Measurements from ENCODE around the gene SARDH.
"Not testable (repeated sequence)": the region's sequence is repeated elsewhere in the genome, so short reads cannot be mapped to it uniquely, and the experiment has no call there.

Gene SARDH

GRCh38 chr9:133681658-133682306, 56.4 kb downstream of the SARDH start:
- Histone ChIP-seq H3K4me1 (ENCODE audit: control insufficient read depth in 1 of 2, insufficient read depth in 2 of 2, low read length in 2 of 2) (peaks cover 13 to 14% of the 10 kb centered on the region in 2 donors), H3K27ac (ENCODE audit: low read depth, low read length) (no peak overlapping the region), H3K4me3 (ENCODE audit: low read depth in 1 of 2, low read length in 2 of 2) (no peak overlapping the region), H3K9ac (ENCODE audit: low read depth in 1 of 2, low read length in 2 of 2) (no peak overlapping the region), H3K36me3 (ENCODE audit: control insufficient read depth in 1 of 2, insufficient read depth in 2 of 2, low read length in 2 of 2) (no peaks in the 10 kb centered on the region), H3K9me3 (ENCODE audit: control insufficient read depth in 1 of 2, low read length in 2 of 2) (no peaks in the 10 kb centered on the region), H3K27me3 (ENCODE audit: control insufficient read depth in 1 of 2, insufficient read depth in 2 of 2, low read length in 2 of 2) (no peaks in the 10 kb centered on the region)

DNA sequence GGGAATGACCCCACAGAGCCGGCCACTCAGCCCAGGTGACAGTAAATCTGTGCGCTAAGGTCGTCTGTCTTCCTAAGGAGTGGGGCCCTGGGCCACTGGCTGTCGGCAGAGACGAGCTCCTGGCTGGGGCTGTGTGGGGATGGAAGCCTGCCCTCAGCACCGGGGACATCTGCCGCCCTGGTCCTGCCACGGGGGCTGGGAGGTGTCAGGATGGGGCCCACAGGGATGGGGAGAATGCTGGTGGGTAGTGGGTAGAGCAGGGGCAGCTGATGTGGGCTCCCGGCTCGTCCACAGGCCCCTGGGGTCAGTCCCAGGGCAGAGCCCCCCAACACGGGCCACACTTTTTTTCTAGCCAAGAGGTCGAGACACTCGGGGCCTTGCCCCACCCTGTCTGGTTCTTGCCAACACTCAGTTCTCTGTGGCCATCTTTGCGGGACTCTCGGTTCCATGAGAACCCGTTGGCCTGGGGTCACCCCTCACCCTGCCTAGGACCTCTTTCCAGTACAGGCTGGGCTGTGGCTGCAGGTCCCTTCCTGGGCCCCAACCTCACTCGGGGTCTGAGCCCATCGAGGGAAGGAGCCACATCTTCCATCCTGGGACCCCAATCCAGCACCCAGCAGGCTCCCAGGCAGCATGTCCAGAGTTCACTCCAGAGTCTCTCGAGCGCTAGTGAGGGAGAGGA, 57.0 kb downstream of the SARDH start:
- H3K9me3 ChIP-seq (ENCODE audit: control insufficient read depth in 1 of 2, low read length in 2 of 2) = no peaks in the 10 kb centered on the region
- H3K4me3 ChIP-seq (ENCODE audit: low read depth in 1 of 2, low read length in 2 of 2) = no peak overlapping the region
- peaks cover 13 to 14% of the 10 kb centered on the region in 2 donors for H3K4me1 ChIP-seq (ENCODE audit: control insufficient read depth in 1 of 2, insufficient read depth in 2 of 2, low read length in 2 of 2)
- no peaks in the 10 kb centered on the region for H3K27me3 ChIP-seq (ENCODE audit: control insufficient read depth in 1 of 2, insufficient read depth in 2 of 2, low read length in 2 of 2)
- no peaks in the 10 kb centered on the region for H3K36me3 ChIP-seq (ENCODE audit: control insufficient read depth in 1 of 2, insufficient read depth in 2 of 2, low read length in 2 of 2)
- H3K27ac ChIP-seq (ENCODE audit: low read depth, low read length) = no peak overlapping the region
- no peak overlapping the region for H3K9ac ChIP-seq (ENCODE audit: low read depth in 1 of 2, low read length in 2 of 2)

DNA sequence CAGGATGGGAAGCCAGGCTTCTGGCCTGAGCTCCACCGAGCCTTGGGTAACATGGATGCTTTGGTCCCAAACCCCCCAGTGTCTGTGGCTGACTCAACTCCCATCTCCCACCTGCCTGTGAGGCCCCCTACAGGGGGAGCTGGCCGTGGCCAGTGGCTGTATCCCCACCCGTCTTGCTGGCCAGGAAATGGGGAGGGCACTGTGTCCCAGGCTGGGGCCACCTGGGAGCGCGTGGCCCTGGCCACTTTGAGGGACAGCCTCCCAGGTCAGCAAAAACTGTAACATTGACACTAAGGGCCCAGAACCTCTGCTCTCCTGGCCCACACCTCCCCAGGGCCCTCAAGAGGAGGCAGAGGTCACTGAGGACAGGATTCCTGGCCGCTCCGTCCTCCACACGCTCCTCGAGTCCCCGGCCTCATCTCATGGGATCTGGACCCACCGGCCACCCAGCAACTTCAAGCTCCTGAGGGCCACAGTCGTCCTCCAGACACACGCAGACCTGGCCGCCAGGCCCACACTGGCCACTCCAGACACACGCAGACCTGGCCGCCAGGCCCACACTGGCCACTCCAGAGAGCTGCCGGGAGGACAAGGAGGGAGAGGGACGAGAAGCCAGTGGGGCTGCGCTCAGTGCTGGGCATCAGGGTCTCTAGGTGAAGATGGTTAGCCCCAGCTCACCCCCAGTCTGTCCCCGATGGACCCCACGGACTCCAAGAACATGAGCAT, 57.7 kb downstream of the SARDH start:
- no peak overlapping the region for H3K4me3 ChIP-seq (ENCODE audit: low read depth in 1 of 2, low read length in 2 of 2)
- peaks cover 13 to 14% of the 10 kb centered on the region in 2 donors for H3K4me1 ChIP-seq (ENCODE audit: control insufficient read depth in 1 of 2, insufficient read depth in 2 of 2, low read length in 2 of 2)
- H3K9me3 ChIP-seq (ENCODE audit: control insufficient read depth in 1 of 2, low read length in 2 of 2) = no peaks in the 10 kb centered on the region
- H3K27me3 ChIP-seq (ENCODE audit: control insufficient read depth in 1 of 2, insufficient read depth in 2 of 2, low read length in 2 of 2) = no peaks in the 10 kb centered on the region
- H3K9ac ChIP-seq (ENCODE audit: low read depth in 1 of 2, low read length in 2 of 2) = no peak overlapping the region
- no peak overlapping the region for H3K27ac ChIP-seq (ENCODE audit: low read depth, low read length)
- no peaks in the 10 kb centered on the region for H3K36me3 ChIP-seq (ENCODE audit: control insufficient read depth in 1 of 2, insufficient read depth in 2 of 2, low read length in 2 of 2)

- Histone ChIP-seq H3K9me3 (ENCODE audit: control insufficient read depth in 1 of 2, low read length in 2 of 2) (no peaks in the 10 kb centered on the region), H3K4me3 (ENCODE audit: low read depth in 1 of 2, low read length in 2 of 2) (no peak overlapping the region), H3K27me3 (ENCODE audit: control insufficient read depth in 1 of 2, insufficient read depth in 2 of 2, low read length in 2 of 2) (no peaks in the 10 kb centered on the region), H3K27ac (ENCODE audit: low read depth, low read length) (no peak overlapping the region), H3K9ac (ENCODE audit: low read depth in 1 of 2, low read length in 2 of 2) (no peak overlapping the region), H3K4me1 (ENCODE audit: control insufficient read depth in 1 of 2, insufficient read depth in 2 of 2, low read length in 2 of 2) (peaks cover 10 to 13% of the 10 kb centered on the region in 2 donors), H3K36me3 (ENCODE audit: control insufficient read depth in 1 of 2, insufficient read depth in 2 of 2, low read length in 2 of 2) (no peaks in the 10 kb centered on the region)
These were observed 58.6 kb downstream of the SARDH start for GRCh38 chr9:133679466-133680061.

DNA sequence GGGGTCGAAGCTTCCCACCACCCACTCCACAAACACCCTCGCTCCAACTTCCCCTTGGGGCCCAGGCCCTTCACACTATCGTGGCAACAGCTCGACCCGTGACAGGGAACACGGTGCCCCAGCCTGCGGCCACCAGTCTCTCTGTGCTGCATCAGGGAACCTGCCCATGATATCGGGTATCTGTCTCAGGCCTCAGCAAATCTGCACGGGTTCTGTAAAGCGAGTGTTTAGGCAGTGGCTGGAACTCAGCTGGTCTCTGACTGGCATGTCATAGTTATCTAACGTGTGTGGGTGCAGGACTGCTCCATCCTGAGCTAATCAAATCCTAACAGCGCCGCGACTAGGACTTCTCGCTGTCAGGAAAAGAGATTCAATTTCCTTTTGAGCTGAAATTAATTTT, 59.1 kb downstream of the SARDH start:
- H3K36me3 ChIP-seq (ENCODE audit: control insufficient read depth in 1 of 2, insufficient read depth in 2 of 2, low read length in 2 of 2) = no peaks in the 10 kb centered on the region
- no peak overlapping the region for H3K9ac ChIP-seq (ENCODE audit: low read depth in 1 of 2, low read length in 2 of 2)
- H3K9me3 ChIP-seq (ENCODE audit: control insufficient read depth in 1 of 2, low read length in 2 of 2) = no peaks in the 10 kb centered on the region
- H3K4me1 ChIP-seq (ENCODE audit: control insufficient read depth in 1 of 2, insufficient read depth in 2 of 2, low read length in 2 of 2) = peaks cover 5 to 8% of the 10 kb centered on the region in 2 donors
- H3K4me3 ChIP-seq (ENCODE audit: low read depth in 1 of 2, low read length in 2 of 2) = no peak overlapping the region
- no peak overlapping the region for H3K27ac ChIP-seq (ENCODE audit: low read depth, low read length)
- H3K27me3 ChIP-seq (ENCODE audit: control insufficient read depth in 1 of 2, insufficient read depth in 2 of 2, low read length in 2 of 2) = no peaks in the 10 kb centered on the region

DNA sequence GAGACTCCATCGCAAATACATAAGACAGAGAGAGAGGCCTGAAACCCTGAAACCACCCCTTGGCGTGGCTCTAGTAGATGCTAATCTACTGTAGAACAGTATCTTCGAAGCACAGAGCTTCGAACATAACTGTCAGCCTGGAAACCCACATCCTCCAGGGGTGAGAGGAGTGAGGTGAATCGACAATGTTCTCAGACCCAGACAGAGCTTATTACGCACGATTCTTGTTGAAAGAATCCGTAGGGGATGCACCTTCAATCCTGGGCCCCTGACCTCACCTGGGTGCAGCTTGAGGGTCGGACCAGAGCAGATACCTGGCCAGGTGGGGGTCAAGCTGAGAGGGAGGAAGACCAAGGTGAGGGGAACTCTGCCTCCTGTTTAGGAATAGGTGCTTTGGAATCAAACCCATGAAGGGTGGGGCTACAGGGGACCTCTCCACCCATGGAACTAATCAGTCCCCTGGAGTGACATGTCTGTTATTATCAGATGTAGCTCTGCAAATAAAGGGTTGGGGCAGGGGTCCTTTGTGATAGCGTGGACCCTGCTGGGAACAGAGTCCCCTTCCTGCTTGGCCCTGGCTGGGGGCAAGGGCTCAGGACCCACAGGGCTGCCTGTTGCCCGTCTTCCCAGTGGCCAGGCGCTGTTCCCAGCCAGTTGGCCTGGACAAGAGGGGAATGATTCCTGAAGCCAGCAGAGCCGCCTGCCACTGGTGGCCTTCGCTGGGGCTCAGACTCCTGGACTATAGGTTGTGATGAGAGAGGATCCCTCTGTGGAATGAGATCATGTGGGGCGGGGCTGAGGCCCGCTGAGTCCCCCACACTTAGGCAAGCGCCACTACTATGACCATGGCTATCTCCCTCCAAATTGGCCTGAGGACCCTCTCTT, 60.8 kb downstream of the SARDH start:
- Histone ChIP-seq H3K36me3 (ENCODE audit: control insufficient read depth in 1 of 2, insufficient read depth in 2 of 2, low read length in 2 of 2) (no peaks in the 10 kb centered on the region), H3K9me3 (ENCODE audit: control insufficient read depth in 1 of 2, low read length in 2 of 2) (no peaks in the 10 kb centered on the region), H3K9ac (ENCODE audit: low read depth in 1 of 2, low read length in 2 of 2) (no peak overlapping the region), H3K27ac (ENCODE audit: low read depth, low read length) (no peak overlapping the region), H3K27me3 (ENCODE audit: control insufficient read depth in 1 of 2, insufficient read depth in 2 of 2, low read length in 2 of 2) (no peaks in the 10 kb centered on the region), H3K4me1 (ENCODE audit: control insufficient read depth in 1 of 2, insufficient read depth in 2 of 2, low read length in 2 of 2) (peaks cover 4 to 6% of the 10 kb centered on the region in 2 donors), H3K4me3 (ENCODE audit: low read depth in 1 of 2, low read length in 2 of 2) (no peak overlapping the region)

GRCh38 chr9:133676450-133676849, 61.7 kb downstream of the SARDH start:
- no peak overlapping the region for H3K4me3 ChIP-seq (ENCODE audit: low read depth in 1 of 2, low read length in 2 of 2)
- no peaks in the 10 kb centered on the region for H3K27me3 ChIP-seq (ENCODE audit: control insufficient read depth in 1 of 2, insufficient read depth in 2 of 2, low read length in 2 of 2)
- H3K9ac ChIP-seq (ENCODE audit: low read depth in 1 of 2, low read length in 2 of 2) = no peak overlapping the region
- H3K27ac ChIP-seq (ENCODE audit: low read depth, low read length) = no peak overlapping the region
- no peaks in the 10 kb centered on the region for H3K9me3 ChIP-seq (ENCODE audit: control insufficient read depth in 1 of 2, low read length in 2 of 2)
- peaks cover 4 to 6% of the 10 kb centered on the region in 2 donors for H3K4me1 ChIP-seq (ENCODE audit: control insufficient read depth in 1 of 2, insufficient read depth in 2 of 2, low read length in 2 of 2)
- no peaks in the 10 kb centered on the region for H3K36me3 ChIP-seq (ENCODE audit: control insufficient read depth in 1 of 2, insufficient read depth in 2 of 2, low read length in 2 of 2)

DNA sequence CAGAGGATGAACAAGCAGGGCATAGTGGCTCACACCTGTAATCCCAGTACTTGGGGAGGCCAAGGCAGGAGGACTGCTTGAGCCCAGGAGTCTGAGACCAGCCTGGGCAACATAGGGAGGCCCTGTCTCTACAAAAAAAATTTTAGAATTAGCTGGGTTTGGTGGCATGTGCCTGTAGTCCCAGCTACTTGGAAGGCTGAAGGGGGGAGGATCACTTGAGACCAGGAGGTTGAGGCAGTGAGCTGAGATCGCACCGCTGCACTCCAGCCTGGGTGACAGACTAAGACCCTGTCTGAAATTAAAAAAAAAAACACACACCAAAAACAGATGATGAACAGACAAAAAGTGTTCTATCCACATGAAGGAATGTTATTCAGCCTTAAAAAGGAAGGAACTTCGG, 62.4 kb downstream of the SARDH start:
- not testable (repeated sequence) for H3K36me3 ChIP-seq (ENCODE audit: control insufficient read depth in 1 of 2, insufficient read depth in 2 of 2, low read length in 2 of 2); H3K9me3 ChIP-seq (ENCODE audit: control insufficient read depth in 1 of 2, low read length in 2 of 2); H3K27ac ChIP-seq (ENCODE audit: low read depth, low read length); H3K9ac ChIP-seq (ENCODE audit: low read depth in 1 of 2, low read length in 2 of 2); H3K4me1 ChIP-seq (ENCODE audit: control insufficient read depth in 1 of 2, insufficient read depth in 2 of 2, low read length in 2 of 2); H3K27me3 ChIP-seq (ENCODE audit: control insufficient read depth in 1 of 2, insufficient read depth in 2 of 2, low read length in 2 of 2); H3K4me3 ChIP-seq (ENCODE audit: low read depth in 1 of 2, low read length in 2 of 2)

GRCh38 chr9:133674091-133674490, 64.1 kb downstream of the SARDH start:
- Histone ChIP-seq H3K36me3 (ENCODE audit: control insufficient read depth in 1 of 2, insufficient read depth in 2 of 2, low read length in 2 of 2) (no peaks in the 10 kb centered on the region), H3K27me3 (ENCODE audit: control insufficient read depth in 1 of 2, insufficient read depth in 2 of 2, low read length in 2 of 2) (no peaks in the 10 kb centered on the region), H3K9ac (ENCODE audit: low read depth in 1 of 2, low read length in 2 of 2) (no peak overlapping the region), H3K4me1 (ENCODE audit: control insufficient read depth in 1 of 2, insufficient read depth in 2 of 2, low read length in 2 of 2) (peaks cover 4 to 6% of the 10 kb centered on the region in 2 donors), H3K4me3 (ENCODE audit: low read depth in 1 of 2, low read length in 2 of 2) (no peak overlapping the region), H3K9me3 (ENCODE audit: control insufficient read depth in 1 of 2, low read length in 2 of 2) (no peaks in the 10 kb centered on the region), H3K27ac (ENCODE audit: low read depth, low read length) (no peak overlapping the region)
